Adrenal gland (tissue), 12 donors: Measurements from ENCODE around the gene NAV2. TPM values are rescaled to one million over a fixed set of nuclear protein-coding genes. Genes with fewer than 3 reads are reported as not detected.

Experiments
- DNase-seq, 7 donors: peaks; one replicate each; pipeline ENCODE4 v3.0.0-alpha.2; 2019 to 2020
- H3K27ac ChIP-seq, 5 donors: fragments of 200-600 bp; sonication (generic) in 4 of 5; 1 replicate in 3 of 5; 2 replicates in 2 of 5; pipeline versions ENCODE4 v1.5.1 to v1.8.0; 2016 to 2020; ENCODE audit warnings: mild to moderate bottlenecking in 1 of 5
- H3K27me3 ChIP-seq: fragments of 200-600 bp; 2 replicates; pipeline ENCODE4 v1.8.0; 2021
- H3K36me3 ChIP-seq, 2 donors: fragments of 200-600 bp; replicated peaks in 1 of 2; 1 replicate in 1 of 2; 2 replicates in 1 of 2; pipeline versions ENCODE4 v1.5.1 to v1.8.0; 2018 to 2022
- H3K4me1 ChIP-seq, 2 donors: fragments of 200-600 bp; replicated peaks in 1 of 2; 1 replicate in 1 of 2; 2 replicates in 1 of 2; pipeline versions ENCODE4 v1.5.1 to v1.8.0; 2018 to 2021
- H3K4me3 ChIP-seq, 4 donors: fragments of 200-600 bp; sonication (generic) in 3 of 4; one replicate each; pipeline ENCODE4 v1.5.1; 2016 to 2018
- H3K9me3 ChIP-seq, 3 donors: fragments of 200-600 bp; sonication (generic) in 1 of 3; replicated peaks in 1 of 3; 1 replicate in 2 of 3; 2 replicates in 1 of 3; pipeline versions ENCODE4 v1.5.1 to v1.8.0; 2016 to 2021
- CTCF ChIP-seq, 6 experiments: fragments of 450-650 bp in 4 of 6; fragments of 200-600 bp in 2 of 6; sonication (generic) in 1 of 6; IDR thresholded peaks; 1 replicate in 5 of 6; 2 replicates in 1 of 6; pipeline versions ENCODE4 v1.5.1 to v1.8.0; 2016 to 2021; ENCODE audit warnings: antibody characterized with exemption in 6 of 6, mild to moderate bottlenecking in 2 of 6, moderate library complexity in 1 of 6
- POLR2A ChIP-seq, 2 donors: fragments of 450-650 bp; IDR thresholded peaks; one replicate each; pipeline ENCODE4 v1.6.1; 2017; ENCODE audit warnings: antibody characterized with exemption in 2 of 2, mild to moderate bottlenecking in 2 of 2, moderate library complexity in 1 of 2
- WGBS, 4 donors: extraction: QIAGEN DNeasy Blood & Tissue Kit in 2 of 4; methylation state at CpG; one replicate each; pipeline versions ENCODE4 v1.1.5 to v1.1.7; 2013 to 2017; 5-methylcytosine and 5-hydroxymethylcytosine counted together
- intact Hi-C, 2 donors: fragments of 100-400 bp; cut with DNase I; formaldehyde crosslinking; loops; one replicate each; pipeline versions ENCODE4 v1.14.1 to v1.15.0; 2022 to 2023
- polyA plus RNA-seq, 3 donors: library from polyadenylated mRNA; stranded (reverse); fragments of 200-250 nt in 2 of 3; fragments of 350-450 nt in 1 of 3; fragmentation: Illumina TruSeq in 1 of 3; extraction: RNeasy Lipid Tissue Mini Kit (QIAGEN cat#74804) in 1 of 3; gene quantifications; one replicate each; pipeline ENCODE4 v1.2.3, GENCODE V29; 2013 to 2014
- total RNA-seq, 9 donors: library from RNA; depleted of rRNA in 4 of 9; stranded (reverse); fragments of >200 nt in 4 of 9; fragments of 120-200 nt in 1 of 9; fragmentation: NEBNext Ultra II Directional in 1 of 9; extraction: Animal tissue kit (Norgen Biotek cat#: 25700) in 1 of 9; gene quantifications; one replicate each; pipeline versions ENCODE4 v1.1.0 to v1.2.4, GENCODE V29; 2013 to 2023
- donor health status: healthy with polysubstance abuse.
- donor health status: Bipolar disorder and iron deficiency.
- donor health status: DM: yes; HTN: yes; CAD: no.
- donor health status: DM: no; HTN: no; CAD: no.
- donor health status: DM: no; HTN: no; CAD: no.
- donor health status: DM: yes; HTN: yes; CAD: no.

The NAV2 gene
- total and polyA plus RNA-seq, 12 donors: 1.6 to 9.2 (median 5.5) TPM

- intact Hi-C loops: no loop called here
- peaks cover 0 to 10% of the 10 kb centered on the region in 2 donors for H3K36me3 ChIP-seq
- WGBS, 4 donors: 96 to 97% (median 96%) methylated on average over 4 of the region's 4 CpGs
These were observed 382.6 kb downstream of the NAV2 start for GRCh38 chr11:20095189-20095588.

GRCh38 chr11:20097319-20098221, 384.9 kb downstream of the NAV2 start:
- Histone ChIP-seq H3K4me1 (no peaks in the 10 kb centered on the region), H3K27ac (no peak overlapping the region), H3K4me3 (no peak overlapping the region), H3K9me3 (no peaks in the 10 kb centered on the region), H3K36me3 (peaks cover 0 to 14% of the 10 kb centered on the region in 2 donors), H3K27me3 (no peaks in the 10 kb centered on the region)
- no peak for DNase-seq
- WGBS, 4 donors: 81 to 85% (median 85%) methylated on average over 13 of the region's 13 CpGs
- intact Hi-C loops: no loop called here
- TF ChIP-seq POLR2A (IDR thresholded peaks at IDR 0.05) (no peak), CTCF (IDR thresholded peaks at IDR 0.05) (no peak)

More at GRCh38 chr11:20095189-20095588, 382.6 kb downstream of the NAV2 start:
- peaks cover 5 to 9% of the 10 kb centered on the region in 2 donors for H3K4me1 ChIP-seq
- H3K4me3 ChIP-seq: no peak overlapping the region
- TF ChIP-seq CTCF (IDR thresholded peaks at IDR 0.05) (no peak), POLR2A (IDR thresholded peaks at IDR 0.05) (no peak)
- no peak for DNase-seq
- no peaks in the 10 kb centered on the region for H3K9me3 ChIP-seq
- H3K27me3 ChIP-seq: no peaks in the 10 kb centered on the region
- no peak overlapping the region for H3K27ac ChIP-seq

GRCh38 chr11:20099527-20099926, 386.9 kb downstream of the NAV2 start:
- peaks cover 0 to 23% of the 10 kb centered on the region in 2 donors for H3K36me3 ChIP-seq
- H3K4me1 ChIP-seq: no peaks in the 10 kb centered on the region
- no peak overlapping the region for H3K4me3 ChIP-seq
- no peak for DNase-seq
- 83 to 90% (median 87%) methylated on average over 2 of the region's 2 CpGs for WGBS, 4 donors
- no peak overlapping the region for H3K27ac ChIP-seq
- TF ChIP-seq CTCF (IDR thresholded peaks at IDR 0.05) (no peak), POLR2A (IDR thresholded peaks at IDR 0.05) (no peak)
- intact Hi-C loops: no loop called here
- H3K27me3 ChIP-seq: no peaks in the 10 kb centered on the region
- H3K9me3 ChIP-seq: no peaks in the 10 kb centered on the region

- Histone ChIP-seq H3K27ac (no peak overlapping the region), H3K4me3 (no peak overlapping the region), H3K27me3 (no peaks in the 10 kb centered on the region), H3K9me3 (no peaks in the 10 kb centered on the region), H3K4me1 (no peaks in the 10 kb centered on the region), H3K36me3 (peaks cover 0 to 28% of the 10 kb centered on the region in 2 donors)
- WGBS, 4 donors: 63 to 79% (median 68%) methylated on average over 5 of the region's 5 CpGs
- no peak for TF ChIP-seq POLR2A (IDR thresholded peaks at IDR 0.05)
- no peak for TF ChIP-seq CTCF (IDR thresholded peaks at IDR 0.05)
- DNase-seq: peak in 6 of 7 donors; percentile 37 to 71 (median 62)
- intact Hi-C loops: loop anchor here in 1 of 2 donors (10.0 kb wide), 1 partner anchor 148 kb away; no protein-coding TSS in a partner anchor
These were observed 389.8 kb downstream of the NAV2 start for GRCh38 chr11:20102397-20102796.
